ENCODE data around the gene ACAP1. TPM values are rescaled to one million over a fixed set of nuclear protein-coding genes. Genes with fewer than 3 reads are reported as not detected.

Gene ACAP1
- total RNA-seq, 1 donor from 2014 or later = 10.9 TPM

DNA sequence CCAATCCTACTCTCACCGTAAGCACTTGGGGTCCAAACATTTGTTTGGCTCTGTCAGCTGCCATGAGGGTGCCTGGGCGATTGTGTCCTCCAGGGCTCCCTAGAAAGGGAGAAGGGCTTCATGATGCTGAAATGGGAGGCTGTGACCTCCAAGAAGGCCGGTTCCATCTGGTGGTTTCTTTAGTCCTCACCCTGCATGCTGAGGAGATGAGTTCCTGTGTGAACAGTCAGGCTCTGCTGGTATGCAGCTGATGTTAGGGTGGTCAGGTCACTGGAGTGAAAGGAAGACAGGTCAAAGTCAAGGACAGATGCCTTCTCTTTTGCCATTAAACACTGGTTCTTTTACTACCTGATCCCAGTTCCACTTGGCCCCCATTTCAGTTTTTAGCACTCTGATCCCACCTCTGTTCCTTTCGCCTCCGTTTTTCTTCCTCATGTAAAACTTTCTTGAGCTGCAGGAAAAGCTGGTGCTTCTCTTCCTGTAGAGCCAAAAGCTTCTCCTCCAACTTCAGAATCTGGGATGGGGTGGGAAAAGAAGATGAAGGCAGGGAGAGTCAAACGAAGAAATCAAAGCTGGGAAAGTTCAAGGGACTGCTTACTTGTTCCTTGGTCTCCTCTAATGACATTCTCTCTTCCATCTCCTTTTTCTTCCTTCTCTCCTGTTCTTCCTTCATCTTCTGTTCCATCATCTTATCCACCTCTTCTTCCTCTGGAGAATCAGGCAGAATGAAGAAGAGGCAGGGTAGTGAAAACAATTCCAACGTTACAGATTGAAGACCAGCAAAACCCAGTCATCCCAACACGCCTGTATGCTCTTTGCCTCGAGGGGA lies 22.2 kb upstream of the ACAP1 start:
- TF ChIP-seq, protein P1, sequence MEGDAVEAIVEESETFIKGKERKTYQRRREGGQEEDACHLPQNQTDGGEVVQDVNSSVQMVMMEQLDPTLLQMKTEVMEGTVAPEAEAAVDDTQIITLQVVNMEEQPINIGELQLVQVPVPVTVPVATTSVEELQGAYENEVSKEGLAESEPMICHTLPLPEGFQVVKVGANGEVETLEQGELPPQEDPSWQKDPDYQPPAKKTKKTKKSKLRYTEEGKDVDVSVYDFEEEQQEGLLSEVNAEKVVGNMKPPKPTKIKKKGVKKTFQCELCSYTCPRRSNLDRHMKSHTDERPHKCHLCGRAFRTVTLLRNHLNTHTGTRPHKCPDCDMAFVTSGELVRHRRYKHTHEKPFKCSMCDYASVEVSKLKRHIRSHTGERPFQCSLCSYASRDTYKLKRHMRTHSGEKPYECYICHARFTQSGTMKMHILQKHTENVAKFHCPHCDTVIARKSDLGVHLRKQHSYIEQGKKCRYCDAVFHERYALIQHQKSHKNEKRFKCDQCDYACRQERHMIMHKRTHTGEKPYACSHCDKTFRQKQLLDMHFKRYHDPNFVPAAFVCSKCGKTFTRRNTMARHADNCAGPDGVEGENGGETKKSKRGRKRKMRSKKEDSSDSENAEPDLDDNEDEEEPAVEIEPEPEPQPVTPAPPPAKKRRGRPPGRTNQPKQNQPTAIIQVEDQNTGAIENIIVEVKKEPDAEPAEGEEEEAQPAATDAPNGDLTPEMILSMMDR (IDR thresholded peaks at IDR 0.05; ENCODE audit: unreplicated experiment) = no peak
- Mint-ChIP-seq H3K9me3 (no peaks in the 10 kb centered on the region), H3K4me1 (peaks cover 26% of the 10 kb centered on the region), H3K27ac (peak overlapping the region; percentile 85), H3K36me3 (peaks cover 39% of the 10 kb centered on the region), H3K27me3 (ENCODE audit: low read depth) (no peaks in the 10 kb centered on the region), H3K4me3 (peak overlapping the region; percentile 77)
- no peak for DNase-seq (ENCODE audit: low spot score in 2 of 2, unreplicated experiment in 2 of 2)

GRCh38 chr17:7314719-7315569 lies 21.4 kb upstream of the ACAP1 start, which contains the start of gene GPS2:
Gene GPS2 (minus strand): TSS chr17:7315360. CDS start chr17:7315052, 308 bp downstream.
- DNase-seq (ENCODE audit: low spot score in 2 of 2, unreplicated experiment in 2 of 2) = peak; percentile 83 to 91
- TF ChIP-seq, protein P1 (IDR thresholded peaks at IDR 0.05; ENCODE audit: unreplicated experiment) = no peak
- Mint-ChIP-seq H3K9me3 (no peaks in the 10 kb centered on the region), H3K27ac (peak within 1 kb of the TSS; percentile 94), H3K4me3 (peak within 1 kb of the TSS; percentile 82), H3K4me1 (peaks cover 19% of the 10 kb centered on the region), H3K27me3 (ENCODE audit: low read depth) (no peaks in the 10 kb centered on the region), H3K36me3 (peaks cover 38% of the 10 kb centered on the region)

DNA sequence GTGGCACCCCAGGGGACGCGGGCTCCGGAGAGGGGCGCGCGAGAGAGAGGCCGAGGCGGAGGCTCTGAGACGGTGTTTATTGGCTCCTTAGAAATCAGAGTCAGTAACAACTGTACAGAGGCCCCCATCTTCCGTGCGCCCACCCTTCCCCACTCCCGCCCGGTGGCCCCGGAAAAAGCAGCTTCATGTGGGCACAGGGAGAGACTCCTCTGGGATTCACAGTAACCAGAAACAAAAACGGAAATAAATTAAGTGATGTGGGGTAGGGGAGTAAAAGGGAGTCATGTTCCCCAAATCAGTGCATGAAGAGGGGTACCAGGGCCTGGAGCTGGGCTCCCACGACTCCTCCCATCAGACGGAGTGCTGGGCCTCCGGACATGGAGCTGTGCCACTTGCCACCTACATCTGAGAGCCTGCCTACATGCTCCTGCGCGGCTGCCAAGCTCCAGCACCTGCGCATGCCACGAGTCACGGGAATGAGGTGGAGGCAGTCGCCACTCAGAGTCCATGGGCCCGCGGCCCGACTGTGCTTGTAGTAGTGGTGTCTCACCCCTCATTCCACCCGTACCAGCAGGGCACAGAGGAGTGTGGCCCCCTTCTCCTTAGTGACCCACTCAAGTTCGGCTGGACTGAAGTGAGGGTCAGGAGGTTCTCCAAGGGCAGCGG lies 20.6 kb upstream of the ACAP1 start:
- TF ChIP-seq, protein P1 (IDR thresholded peaks at IDR 0.05; ENCODE audit: unreplicated experiment) = no peak
- peaks cover 12% of the 10 kb centered on the region for H3K4me1 Mint-ChIP-seq
- no peaks in the 10 kb centered on the region for H3K9me3 Mint-ChIP-seq
- H3K4me3 Mint-ChIP-seq = peak overlapping the region; percentile 82
- H3K27me3 Mint-ChIP-seq (ENCODE audit: low read depth) = no peaks in the 10 kb centered on the region
- H3K36me3 Mint-ChIP-seq = peaks cover 31% of the 10 kb centered on the region
- no peak for DNase-seq (ENCODE audit: low spot score in 2 of 2, unreplicated experiment in 2 of 2)
- H3K27ac Mint-ChIP-seq = peak overlapping the region; percentile 94

DNA sequence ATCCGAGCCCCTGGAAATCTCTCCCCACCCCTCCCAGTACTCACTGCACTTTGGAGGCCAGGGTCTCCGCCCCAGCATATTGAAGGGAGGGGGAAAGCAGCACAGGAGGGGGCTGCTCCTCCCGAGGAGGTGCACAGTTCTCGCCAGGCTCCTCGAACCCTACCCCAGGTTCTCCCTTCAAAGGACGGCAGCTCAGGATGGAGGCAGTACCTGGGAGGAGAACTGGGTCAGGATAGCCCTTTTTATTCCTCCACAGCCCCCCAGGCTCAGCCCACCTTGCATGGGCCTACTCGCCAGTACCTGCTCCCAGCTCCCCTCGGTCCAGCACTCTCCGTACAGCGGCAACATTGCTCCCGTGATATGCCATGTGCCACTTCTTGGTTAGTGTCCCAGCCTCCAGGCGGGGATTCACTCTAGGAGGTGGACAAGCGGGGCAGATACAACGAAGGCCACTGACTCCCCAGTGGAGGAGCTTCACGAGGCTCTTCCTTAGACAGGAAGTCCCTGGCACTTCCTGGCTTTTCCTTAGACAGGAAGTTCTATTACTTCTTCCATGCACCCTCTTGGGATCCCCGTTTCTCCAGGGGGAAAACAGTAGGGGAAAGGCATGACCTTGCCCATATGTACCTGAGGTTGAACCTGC lies 19.0 kb upstream of the ACAP1 start:
- peaks cover 33% of the 10 kb centered on the region for H3K36me3 Mint-ChIP-seq
- TF ChIP-seq, protein P1 (IDR thresholded peaks at IDR 0.05; ENCODE audit: unreplicated experiment) = no peak
- H3K9me3 Mint-ChIP-seq = no peaks in the 10 kb centered on the region
- no peaks in the 10 kb centered on the region for H3K27me3 Mint-ChIP-seq (ENCODE audit: low read depth)
- H3K27ac Mint-ChIP-seq = peak overlapping the region; percentile 64
- peak overlapping the region; percentile 53 for H3K4me3 Mint-ChIP-seq
- DNase-seq (ENCODE audit: low spot score in 2 of 2, unreplicated experiment in 2 of 2) = no peak
- H3K4me1 Mint-ChIP-seq = peaks cover 10% of the 10 kb centered on the region
